ENCODE data around the gene VWA7. TPM values are rescaled to one million over a fixed set of nuclear protein-coding genes. Genes with fewer than 3 reads are reported as not detected.

VWA7 gene
- total RNA-seq, 2 donors from 2014 or later = 2.7 to 13.0 TPM

- Histone ChIP-seq H3K4me3 (no peak overlapping the region), H3K4me1 (replicated peaks) (no peaks in the 10 kb centered on the region), H3K36me3 (peaks cover 5 to 24% of the 10 kb centered on the region in 2 donors), H3K27me3 (replicated peaks; ENCODE audit: insufficient read depth) (no peaks in the 10 kb centered on the region), H3K9me3 (no peaks in the 10 kb centered on the region), H3K27ac (no peak overlapping the region)
- WGBS = 94% methylated on average over 23 of the region's 23 CpGs
- no peak for DNase-seq (ENCODE audit: low spot score)
- intact Hi-C loops (cut with DNase I) = no loop called here
- TF ChIP-seq CTCF (IDR thresholded peaks at IDR 0.05) = no peak
- no peak for TF ChIP-seq POLR2AphosphoS5 (IDR thresholded peaks at IDR 0.05)
- TF ChIP-seq POLR2A (IDR thresholded peaks at IDR 0.05) = no peak
Measured at GRCh38 chr6:31781244-31782125, 4.4 kb upstream of the VWA7 start.

DNA sequence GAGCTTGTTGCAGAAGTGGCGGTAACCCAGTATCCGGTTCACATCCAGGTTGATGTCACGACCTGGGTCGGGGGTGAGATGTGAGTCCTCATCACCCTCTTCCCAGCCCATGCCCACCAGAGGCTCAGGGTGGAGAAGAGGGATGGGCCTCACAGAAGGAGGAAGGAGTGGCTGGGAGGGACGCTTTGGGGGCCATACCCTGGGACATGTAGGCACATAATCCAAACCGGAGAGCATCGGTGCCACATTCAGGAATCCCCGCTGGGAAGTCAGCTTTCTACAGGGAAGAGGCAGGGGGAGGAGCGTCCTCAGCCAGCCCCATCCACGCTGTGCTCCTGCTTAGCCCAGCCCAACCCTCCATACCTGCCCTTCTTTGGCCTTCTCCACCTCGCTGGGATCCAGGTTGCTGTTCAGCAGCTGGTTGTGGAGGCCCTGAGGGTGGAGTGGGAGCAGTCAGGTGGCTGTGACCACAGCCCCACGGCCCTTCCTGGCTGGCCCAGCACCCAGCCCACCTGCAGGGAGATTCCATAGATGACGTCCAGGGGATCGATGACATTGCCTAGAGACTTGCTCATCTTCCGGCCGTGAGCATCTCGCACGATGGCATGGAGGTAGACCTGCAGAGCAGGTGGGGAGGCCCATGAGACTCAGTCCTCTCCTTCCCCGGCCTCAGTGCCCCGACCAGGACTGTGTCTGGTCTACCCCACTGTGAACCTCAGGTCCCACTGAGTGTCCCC lies 3.5 kb upstream of the VWA7 start:
- Histone ChIP-seq H3K4me1 (replicated peaks) (no peaks in the 10 kb centered on the region), H3K9me3 (no peaks in the 10 kb centered on the region), H3K36me3 (peaks cover 5 to 24% of the 10 kb centered on the region in 2 donors), H3K27me3 (replicated peaks; ENCODE audit: insufficient read depth) (no peaks in the 10 kb centered on the region), H3K27ac (no peak overlapping the region), H3K4me3 (no peak overlapping the region)
- DNase-seq (ENCODE audit: low spot score) = no peak
- WGBS = 84% methylated on average over 20 of the region's 20 CpGs
- no peak for TF ChIP-seq CTCF (IDR thresholded peaks at IDR 0.05)
- intact Hi-C loops (cut with DNase I) = no loop called here

DNA sequence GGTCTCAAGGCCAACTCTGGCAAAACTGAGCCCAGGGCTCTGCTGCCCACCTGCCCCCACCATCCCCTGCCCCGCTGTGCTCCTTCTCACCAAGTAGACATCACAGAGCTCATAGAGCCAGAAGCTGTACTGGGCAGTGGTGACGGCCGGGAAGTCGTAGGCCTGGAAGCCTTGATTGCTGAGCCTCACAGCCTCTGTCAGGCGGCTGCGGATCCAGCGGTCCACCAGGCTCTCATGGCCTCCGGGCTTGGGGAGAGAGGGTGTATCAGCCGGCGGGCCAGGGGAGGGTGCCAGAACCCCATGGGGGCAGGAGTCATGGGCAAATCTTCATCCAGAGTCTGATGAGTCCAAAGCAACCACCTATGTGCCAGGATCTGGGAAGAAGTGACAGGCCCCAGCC lies 2.8 kb upstream of the VWA7 start:
- no peaks in the 10 kb centered on the region for H3K27me3 ChIP-seq (replicated peaks; ENCODE audit: insufficient read depth)
- peaks cover 5 to 24% of the 10 kb centered on the region in 2 donors for H3K36me3 ChIP-seq
- no peak overlapping the region for H3K4me3 ChIP-seq
- H3K4me1 ChIP-seq (replicated peaks) = no peaks in the 10 kb centered on the region
- no peak overlapping the region for H3K27ac ChIP-seq
- intact Hi-C loops (cut with DNase I) = no loop called here
- 94% methylated on average over 10 of the region's 10 CpGs for WGBS
- DNase-seq (ENCODE audit: low spot score) = no peak
- TF ChIP-seq CTCF (IDR thresholded peaks at IDR 0.05) = no peak
- no peak for TF ChIP-seq POLR2A (IDR thresholded peaks at IDR 0.05)
- TF ChIP-seq POLR2AphosphoS5 (IDR thresholded peaks at IDR 0.05) = no peak
- no peaks in the 10 kb centered on the region for H3K9me3 ChIP-seq

DNA sequence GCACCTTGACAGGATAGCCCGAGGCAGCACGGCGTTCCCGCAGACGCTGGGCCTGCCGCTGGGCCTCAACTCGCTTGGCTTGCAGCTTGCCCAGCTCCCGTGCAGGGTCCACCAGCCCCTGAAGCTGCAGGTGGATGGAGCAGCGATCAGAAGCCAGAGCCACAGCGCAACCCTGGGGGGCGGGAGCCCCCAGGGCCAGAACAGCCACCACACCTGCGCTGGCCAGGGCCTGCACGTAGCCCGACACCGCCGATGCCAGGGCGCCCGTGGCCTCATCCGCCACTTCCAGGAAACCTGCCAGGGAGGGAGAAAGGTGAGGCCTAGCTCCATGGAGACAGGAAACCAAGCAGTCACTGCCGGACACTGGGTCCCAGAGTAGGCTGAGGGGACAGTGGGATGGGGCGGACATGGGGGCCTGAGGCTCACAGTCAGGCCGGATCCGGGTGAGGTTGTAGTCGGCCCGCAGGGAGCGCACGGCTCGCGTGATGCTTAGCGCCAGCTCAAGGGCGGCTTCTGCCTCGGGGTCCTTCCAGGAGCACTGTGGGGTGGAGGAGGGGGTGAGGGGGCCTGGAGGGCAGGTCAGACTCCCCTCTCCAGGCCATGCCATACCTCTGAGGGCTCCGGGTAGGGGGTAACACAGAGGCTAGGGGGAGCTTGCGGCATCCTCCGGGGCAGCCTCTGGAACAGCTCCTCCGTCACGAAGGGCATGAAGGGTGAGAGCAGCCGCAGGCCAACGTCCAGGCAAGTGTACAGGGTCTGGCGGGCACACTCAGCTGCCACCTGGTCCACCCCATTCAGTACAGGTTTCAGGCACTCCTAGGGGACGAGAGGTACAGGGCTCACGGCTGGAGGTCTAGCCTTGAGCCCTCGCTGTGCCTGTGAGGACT lies 2.1 kb upstream of the VWA7 start:
- no peaks in the 10 kb centered on the region for H3K9me3 ChIP-seq
- TF ChIP-seq CTCF (IDR thresholded peaks at IDR 0.05) (no peak), POLR2A (IDR thresholded peaks at IDR 0.05) (no peak), POLR2AphosphoS5 (IDR thresholded peaks at IDR 0.05) (no peak)
- WGBS = 89% methylated on average over 43 of the region's 43 CpGs
- no peak for DNase-seq (ENCODE audit: low spot score)
- no peak overlapping the region for H3K4me3 ChIP-seq
- no peak overlapping the region for H3K27ac ChIP-seq
- no peaks in the 10 kb centered on the region for H3K27me3 ChIP-seq (replicated peaks; ENCODE audit: insufficient read depth)
- no peaks in the 10 kb centered on the region for H3K4me1 ChIP-seq (replicated peaks)
- H3K36me3 ChIP-seq = peaks cover 5 to 18% of the 10 kb centered on the region in 2 donors
- intact Hi-C loops (cut with DNase I) = no loop called here

Data from prostate gland (tissue), 2 donors.